HepG2 (cell line): ENCODE results near the gene TBX3. TPM values are rescaled to one million over a fixed set of nuclear protein-coding genes. Genes with fewer than 3 reads are reported as not detected.

Experiments
- ARID2 ChIP-seq: sonication (generic); formaldehyde crosslinking; IDR thresholded peaks from 2 replicates; pipeline ENCODE4 v1.8.1; 2022; ENCODE audit warnings: mild to moderate bottlenecking, missing genetic modification reagents, borderline replicate concordance
- ATM ChIP-seq: fragments of 450-650 bp; IDR thresholded peaks from 2 replicates; pipeline ENCODE4 v1.7.1; 2017; ENCODE audit warnings: mild to moderate bottlenecking, borderline replicate concordance
- CEBPG ChIP-seq: IDR thresholded peaks from 2 replicates; pipeline ENCODE4 v1.6.1; 2016
- CHD4 ChIP-seq: fragments of 200-600 bp; sonication (generic); IDR thresholded peaks from 2 replicates; pipeline ENCODE4 v1.7.0; 2017; ENCODE audit warnings: mild to moderate bottlenecking, low read length, borderline replicate concordance
- HOXA9 ChIP-seq: sonication (generic); formaldehyde crosslinking; IDR thresholded peaks from 2 replicates; pipeline ENCODE4 v1.8.1; 2022; ENCODE audit warnings: missing genetic modification reagents, mild to moderate bottlenecking, moderate library complexity, borderline replicate concordance
- KDM2A ChIP-seq: sonication (generic); formaldehyde crosslinking; IDR thresholded peaks from 2 replicates; pipeline ENCODE4 v1.4.0; 2020; ENCODE audit warnings: low read depth, missing genetic modification reagents, borderline replicate concordance
- NFIB ChIP-seq: sonication (generic); formaldehyde crosslinking; IDR thresholded peaks from 2 replicates; pipeline ENCODE4 v1.9.0; 2021; ENCODE audit warnings: missing genetic modification reagents, mild to moderate bottlenecking, borderline replicate concordance
- NFYC ChIP-seq: IDR thresholded peaks from 2 replicates; pipeline ENCODE4 v1.6.1; 2016; ENCODE audit warnings: missing genetic modification reagents, missing compliant biosample characterization
- PTBP1 ChIP-seq: fragments of 200-400 bp; formaldehyde crosslinking; IDR thresholded peaks from 2 replicates; pipeline ENCODE4 v1.6.1; 2018; ENCODE audit warnings: low read length, low read depth; ENCODE audit not compliant: poor library complexity, severe bottlenecking
- XBP1 ChIP-seq: sonication (generic); formaldehyde crosslinking; IDR thresholded peaks from 2 replicates; pipeline ENCODE4 v1.5.0; 2020; ENCODE audit warnings: missing genetic modification reagents
- ZNF101 ChIP-seq: sonication (generic); formaldehyde crosslinking; IDR thresholded peaks from 2 replicates; pipeline ENCODE4 v1.4.0; 2020; ENCODE audit warnings: mild to moderate bottlenecking, low read depth, missing genetic modification reagents, borderline replicate concordance
- ZNF562 ChIP-seq: sonication (generic); formaldehyde crosslinking; IDR thresholded peaks from 2 replicates; pipeline ENCODE4 v1.8.0; 2022; ENCODE audit warnings: missing genetic modification reagents, borderline replicate concordance
- ZNF891 ChIP-seq: sonication (generic); formaldehyde crosslinking; IDR thresholded peaks from 2 replicates; pipeline ENCODE4 v1.5.0; 2020; ENCODE audit warnings: mild to moderate bottlenecking, missing genetic modification reagents
- polyA plus RNA-seq, 8 experiments: library from polyadenylated mRNA; depleted of rRNA in 3 of 8; stranded (reverse) in 7 of 8; unstranded in 1 of 8; fragments of >200 nt; fragmentation: Illumina TruSeq in 4 of 8; extraction: Trizol in 4 of 8; gene quantifications; 2 replicates each; pipeline versions ENCODE4 v1.2.1 to v1.2.3, GENCODE V29; 2011 to 2016; ENCODE audit warnings: low read depth in 4 of 8, missing spikeins in 1 of 8, mixed read lengths in 1 of 8; ENCODE audit not compliant: insufficient read depth in 1 of 8
- total RNA-seq, 5 experiments: library from RNA; depleted of rRNA; stranded (reverse); fragments of >200 nt; fragmentation: Illumina TruSeq; extraction: Trizol; gene quantifications; 2 replicates each; pipeline ENCODE4 v1.2.3, GENCODE V29; 2016; ENCODE audit warnings: low read depth in 1 of 5
- TF ChIP-seq, protein P1 (sequence below), 2 experiments: fragments of 450-650 bp in 1 of 2; sonication (generic) in 1 of 2; formaldehyde crosslinking in 1 of 2; IDR thresholded peaks; 2 replicates each; pipeline versions ENCODE4 v1.6.1 to v1.8.0; 2016 to 2022; ENCODE audit warnings: antibody characterized with exemption in 1 of 2, mild to moderate bottlenecking in 1 of 2, missing genetic modification reagents in 1 of 2
- TF ChIP-seq, protein P2 (sequence below): sonication (generic); formaldehyde crosslinking; IDR thresholded peaks from 2 replicates; pipeline ENCODE4 v1.8.1; 2023; ENCODE audit warnings: mild to moderate bottlenecking, moderate library complexity, missing genetic modification reagents
- TF ChIP-seq, protein P3 (sequence below): IDR thresholded peaks from 2 replicates; pipeline ENCODE4 v1.6.1; 2018; ENCODE audit warnings: missing genetic modification reagents
- TF ChIP-seq, protein P4 (sequence below): sonication (generic); formaldehyde crosslinking; conservative IDR thresholded peaks from 2 replicates; pipeline ENCODE4 v1.4.0; 2020; ENCODE audit warnings: missing genetic modification reagents

TBX3 gene
- total and polyA plus RNA-seq, 2 of the 13 experiments (the other 11 are each of a cell fraction or from before 2014, with no cell fraction given): 27.1 to 42.4 TPM

DNA sequence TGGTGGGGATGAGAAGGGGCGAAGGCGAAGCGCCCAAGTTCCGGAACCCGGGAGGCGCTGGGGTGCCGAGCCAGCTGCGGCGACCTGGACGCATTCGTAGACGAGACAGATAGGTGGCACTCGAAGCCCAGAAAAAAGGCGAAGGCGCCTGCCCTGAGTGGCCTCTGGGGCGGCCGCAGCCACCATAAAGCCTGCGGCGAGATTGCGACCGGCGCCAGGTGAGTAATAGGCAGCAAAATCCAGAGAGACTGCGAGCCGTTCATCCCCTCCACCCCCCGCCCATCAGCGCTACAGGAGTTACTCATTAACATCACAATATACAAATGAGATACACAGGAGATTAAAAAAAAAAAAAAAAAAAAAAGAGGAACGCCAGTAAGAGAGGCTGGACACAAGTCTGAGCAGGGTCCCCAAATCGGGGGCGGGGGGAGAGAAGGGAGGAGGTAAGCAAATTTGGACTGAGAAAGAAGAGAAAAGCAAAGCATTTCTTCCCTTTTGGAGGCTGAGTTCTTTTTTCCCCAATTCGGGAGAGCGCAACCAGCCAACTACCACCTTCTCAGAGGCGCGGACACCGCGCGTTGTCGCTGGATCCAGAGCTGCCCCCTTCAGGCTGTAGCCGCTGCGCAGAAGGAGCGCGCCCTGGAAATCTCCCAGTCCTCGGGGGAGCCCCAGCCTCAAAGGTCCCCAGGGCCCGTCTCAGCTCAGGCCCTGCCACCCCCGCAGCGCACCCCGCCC lies 15.7 kb downstream of the TBX3 start (continued):
- TF ChIP-seq, protein P1, sequence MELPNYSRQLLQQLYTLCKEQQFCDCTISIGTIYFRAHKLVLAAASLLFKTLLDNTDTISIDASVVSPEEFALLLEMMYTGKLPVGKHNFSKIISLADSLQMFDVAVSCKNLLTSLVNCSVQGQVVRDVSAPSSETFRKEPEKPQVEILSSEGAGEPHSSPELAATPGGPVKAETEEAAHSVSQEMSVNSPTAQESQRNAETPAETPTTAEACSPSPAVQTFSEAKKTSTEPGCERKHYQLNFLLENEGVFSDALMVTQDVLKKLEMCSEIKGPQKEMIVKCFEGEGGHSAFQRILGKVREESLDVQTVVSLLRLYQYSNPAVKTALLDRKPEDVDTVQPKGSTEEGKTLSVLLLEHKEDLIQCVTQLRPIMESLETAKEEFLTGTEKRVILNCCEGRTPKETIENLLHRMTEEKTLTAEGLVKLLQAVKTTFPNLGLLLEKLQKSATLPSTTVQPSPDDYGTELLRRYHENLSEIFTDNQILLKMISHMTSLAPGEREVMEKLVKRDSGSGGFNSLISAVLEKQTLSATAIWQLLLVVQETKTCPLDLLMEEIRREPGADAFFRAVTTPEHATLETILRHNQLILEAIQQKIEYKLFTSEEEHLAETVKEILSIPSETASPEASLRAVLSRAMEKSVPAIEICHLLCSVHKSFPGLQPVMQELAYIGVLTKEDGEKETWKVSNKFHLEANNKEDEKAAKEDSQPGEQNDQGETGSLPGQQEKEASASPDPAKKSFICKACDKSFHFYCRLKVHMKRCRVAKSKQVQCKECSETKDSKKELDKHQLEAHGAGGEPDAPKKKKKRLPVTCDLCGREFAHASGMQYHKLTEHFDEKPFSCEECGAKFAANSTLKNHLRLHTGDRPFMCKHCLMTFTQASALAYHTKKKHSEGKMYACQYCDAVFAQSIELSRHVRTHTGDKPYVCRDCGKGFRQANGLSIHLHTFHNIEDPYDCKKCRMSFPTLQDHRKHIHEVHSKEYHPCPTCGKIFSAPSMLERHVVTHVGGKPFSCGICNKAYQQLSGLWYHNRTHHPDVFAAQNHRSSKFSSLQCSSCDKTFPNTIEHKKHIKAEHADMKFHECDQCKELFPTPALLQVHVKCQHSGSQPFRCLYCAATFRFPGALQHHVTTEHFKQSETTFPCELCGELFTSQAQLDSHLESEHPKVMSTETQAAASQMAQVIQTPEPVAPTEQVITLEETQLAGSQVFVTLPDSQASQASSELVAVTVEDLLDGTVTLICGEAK (IDR thresholded peaks at IDR 0.05): no peak
- TF ChIP-seq, protein P1 (CRISPR knock-in tag; IDR thresholded peaks at IDR 0.05): no peak
- TF ChIP-seq NFYC (CRISPR knock-in tag) (no peak), KDM2A (no peak; the same call in 1 of the 2 replicates), NFIB (CRISPR knock-in tag) (no peak), CEBPG (CRISPR knock-in tag) (no peak), ZNF891 (CRISPR knock-in tag) (no peak), XBP1 (CRISPR knock-in tag) (no peak), HOXA9 (CRISPR knock-in tag) (no peak), ZNF562 (CRISPR knock-in tag) (no peak), ZNF101 (CRISPR knock-in tag) (no peak), CHD4 (no peak; the same call in 1 of the 2 replicates), ATM (no peak), PTBP1 (peak; percentile 52), ARID2 (CRISPR knock-in tag) (no peak)
- TF ChIP-seq, protein P2, sequence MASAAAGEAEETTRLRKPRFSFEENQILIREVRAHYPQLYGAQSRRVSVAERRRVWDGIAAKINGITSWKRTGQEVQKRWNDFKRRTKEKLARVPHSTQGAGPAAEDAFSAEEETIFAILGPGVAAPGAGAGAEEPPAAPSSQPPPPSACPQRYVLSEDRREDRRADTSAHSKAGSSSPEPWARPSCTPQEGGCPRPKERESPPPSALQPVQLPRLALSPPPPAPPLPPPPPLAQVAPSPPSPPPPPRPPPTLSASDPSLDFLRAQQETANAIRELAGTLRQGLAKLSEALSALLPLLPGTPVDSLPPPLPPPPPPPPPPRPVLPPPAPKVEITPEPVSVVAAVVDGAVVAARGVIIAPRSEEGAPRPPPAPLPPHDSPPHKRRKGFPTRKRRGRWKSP: peak; percentile 84
- TF ChIP-seq, protein P3, sequence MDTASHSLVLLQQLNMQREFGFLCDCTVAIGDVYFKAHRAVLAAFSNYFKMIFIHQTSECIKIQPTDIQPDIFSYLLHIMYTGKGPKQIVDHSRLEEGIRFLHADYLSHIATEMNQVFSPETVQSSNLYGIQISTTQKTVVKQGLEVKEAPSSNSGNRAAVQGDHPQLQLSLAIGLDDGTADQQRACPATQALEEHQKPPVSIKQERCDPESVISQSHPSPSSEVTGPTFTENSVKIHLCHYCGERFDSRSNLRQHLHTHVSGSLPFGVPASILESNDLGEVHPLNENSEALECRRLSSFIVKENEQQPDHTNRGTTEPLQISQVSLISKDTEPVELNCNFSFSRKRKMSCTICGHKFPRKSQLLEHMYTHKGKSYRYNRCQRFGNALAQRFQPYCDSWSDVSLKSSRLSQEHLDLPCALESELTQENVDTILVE (CRISPR knock-in tag): 0 out of 2 replicates have a peak, but pooled peaks have one; percentile 42
- TF ChIP-seq, protein P4, sequence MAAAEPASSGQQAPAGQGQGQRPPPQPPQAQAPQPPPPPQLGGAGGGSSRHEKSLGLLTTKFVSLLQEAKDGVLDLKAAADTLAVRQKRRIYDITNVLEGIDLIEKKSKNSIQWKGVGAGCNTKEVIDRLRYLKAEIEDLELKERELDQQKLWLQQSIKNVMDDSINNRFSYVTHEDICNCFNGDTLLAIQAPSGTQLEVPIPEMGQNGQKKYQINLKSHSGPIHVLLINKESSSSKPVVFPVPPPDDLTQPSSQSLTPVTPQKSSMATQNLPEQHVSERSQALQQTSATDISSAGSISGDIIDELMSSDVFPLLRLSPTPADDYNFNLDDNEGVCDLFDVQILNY: no peak
